IPS DF 4.7 (cell line): ENCODE results near the gene XYLT1.

ENCODE experiments used
- DNase-seq: peaks from one replicate; pipeline ENCODE4 v3.0.0-alpha.2; 2013; ENCODE audit warnings: low spot score; ENCODE audit errors: extremely low read depth

The XYLT1 gene

DNA sequence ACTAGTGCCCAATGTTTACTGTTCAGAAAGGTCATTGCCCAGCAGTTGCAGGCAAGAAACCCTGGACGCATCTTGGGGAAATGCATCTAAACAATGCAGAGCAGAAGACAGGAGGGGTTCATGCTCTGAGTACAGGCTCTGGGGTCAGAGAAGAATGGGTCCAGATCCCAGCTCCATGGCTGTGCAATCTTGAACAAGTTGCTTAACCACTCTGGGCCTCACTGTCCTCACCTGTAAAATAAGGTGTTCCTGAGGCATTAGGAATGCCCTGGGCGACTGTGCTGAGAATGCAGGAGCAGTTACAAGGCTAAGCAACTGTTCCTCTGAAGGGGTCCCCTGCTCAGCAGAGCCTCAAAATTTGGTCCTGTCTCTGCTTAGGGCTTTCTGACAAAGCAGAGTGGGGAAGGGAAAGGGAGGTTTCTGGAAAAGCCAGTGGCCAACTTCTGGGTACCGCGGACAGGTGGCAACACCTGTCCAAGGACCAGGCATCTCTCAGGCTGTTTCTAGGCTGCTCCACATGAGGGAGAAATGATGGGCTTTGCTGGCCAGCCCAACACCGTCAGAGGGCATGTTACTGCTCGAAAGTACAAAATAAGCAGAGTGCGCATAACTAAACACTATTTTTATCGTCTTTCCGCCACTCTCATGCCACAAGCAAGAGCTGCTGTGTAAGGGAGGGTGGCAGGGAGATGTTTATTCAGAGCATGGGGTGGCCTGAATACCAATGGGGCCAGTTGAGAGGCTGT lies 176.8 kb downstream of the XYLT1 start:
- DNase-seq = no peak

DNA sequence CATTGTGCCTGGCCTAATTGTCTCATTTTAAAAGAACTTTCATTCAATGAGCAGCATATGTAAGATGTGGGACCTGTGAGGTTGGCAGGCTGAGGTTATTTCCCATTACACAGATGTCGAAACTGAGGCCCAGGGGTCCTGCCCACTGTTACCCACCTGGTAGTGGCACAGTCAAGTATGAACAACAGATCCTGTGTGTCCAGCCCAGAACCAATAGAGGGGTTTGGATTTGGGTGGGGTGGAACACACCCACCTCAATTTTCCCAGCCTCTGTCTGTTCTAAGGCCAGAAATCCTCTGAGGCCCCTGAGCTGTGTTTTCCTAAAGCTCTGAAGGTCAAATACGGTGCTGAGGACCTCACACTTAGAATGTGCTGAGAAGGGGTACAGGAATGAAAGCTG lies 179.5 kb downstream of the XYLT1 start:
- no peak for DNase-seq

- DNase-seq = no peak
Observed at GRCh38 chr16:17289674-17290635, 180.8 kb downstream of the XYLT1 start.

- DNase-seq = no peak
Observed at GRCh38 chr16:17289050-17289449, 181.7 kb downstream of the XYLT1 start.

DNA sequence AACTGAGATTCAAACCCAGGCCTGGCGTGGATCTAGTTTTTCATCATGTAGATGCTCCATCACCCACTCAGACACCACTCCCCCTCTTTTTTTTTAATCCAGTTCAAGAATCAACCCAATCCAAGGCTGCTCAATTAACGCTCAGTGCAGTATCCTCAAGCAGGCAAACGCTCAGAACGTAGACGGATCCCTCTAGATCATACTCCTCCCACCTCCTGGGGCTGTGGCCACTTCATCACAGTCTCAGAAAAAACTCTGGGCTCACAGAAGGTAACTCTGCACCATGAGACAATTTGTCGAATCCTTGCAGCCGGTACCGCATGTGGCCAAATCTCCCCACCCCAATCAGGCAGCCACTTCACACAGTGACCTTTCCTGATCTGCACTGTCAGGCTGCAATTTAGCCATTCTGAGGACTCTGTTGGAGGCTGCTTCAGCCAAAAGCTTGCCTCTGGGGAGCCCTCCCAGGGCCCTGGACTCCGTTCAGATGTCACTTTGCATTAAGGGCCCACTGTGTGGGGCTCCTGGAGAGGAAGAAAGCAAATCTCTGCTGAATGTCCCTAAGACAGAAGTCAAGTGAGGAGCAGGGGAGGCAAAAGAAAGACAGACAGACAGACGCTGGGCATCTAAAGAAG lies 183.5 kb downstream of the XYLT1 start:
- no peak for DNase-seq

- no peak for DNase-seq
Observed at GRCh38 chr16:17286443-17286842, 184.3 kb downstream of the XYLT1 start.

DNA sequence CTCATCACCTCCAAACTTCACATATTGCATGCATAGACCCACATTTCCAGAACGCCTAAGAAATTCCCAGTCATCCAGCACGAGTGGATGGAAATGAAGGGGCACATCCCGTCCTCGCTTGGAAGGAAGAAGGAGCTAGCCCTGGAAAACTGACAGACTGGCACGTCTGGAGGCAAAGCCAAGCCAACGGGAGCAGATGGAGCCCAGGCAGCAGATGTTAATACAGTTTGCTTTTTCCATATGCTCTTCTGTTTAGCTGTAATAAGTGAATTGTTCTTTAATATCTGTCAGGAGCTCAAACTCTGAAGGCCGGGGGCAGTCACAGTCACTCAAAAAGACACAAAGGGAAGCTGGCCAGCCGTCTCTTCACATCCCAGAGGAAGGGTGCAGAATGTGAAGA lies 187.7 kb downstream of the XYLT1 start:
- no peak for DNase-seq

GRCh38 chr16:17282247-17282646 lies 188.5 kb downstream of the XYLT1 start:
- no peak for DNase-seq

- no peak for DNase-seq
Observed at GRCh38 chr16:17281052-17281451, 189.7 kb downstream of the XYLT1 start.

GRCh38 chr16:17278988-17279387 lies 191.8 kb downstream of the XYLT1 start:
- DNase-seq = no peak

- DNase-seq = no peak
Observed at GRCh38 chr16:17277981-17278381, 192.8 kb downstream of the XYLT1 start.

DNA sequence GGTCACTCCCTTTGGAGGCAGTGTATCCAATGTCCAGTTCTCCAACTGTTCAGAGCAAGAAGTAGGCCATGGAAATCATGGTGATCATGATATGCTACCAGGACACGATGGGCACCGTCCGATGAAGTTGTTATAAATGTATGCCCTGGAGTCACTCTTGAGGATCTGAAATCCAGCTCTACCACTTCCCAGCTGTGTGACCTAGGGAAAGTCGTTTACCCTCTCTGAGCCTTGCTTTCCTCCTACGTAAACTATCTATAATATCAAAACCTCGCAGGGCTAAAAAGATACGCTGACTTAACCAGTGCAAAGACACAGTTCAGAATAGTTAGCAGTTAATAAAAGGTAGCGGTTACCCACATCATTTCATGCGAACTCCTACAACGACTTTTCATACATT lies 194.2 kb downstream of the XYLT1 start:
- no peak for DNase-seq

GRCh38 chr16:17276010-17276530 lies 194.7 kb downstream of the XYLT1 start:
- DNase-seq = no peak

DNA sequence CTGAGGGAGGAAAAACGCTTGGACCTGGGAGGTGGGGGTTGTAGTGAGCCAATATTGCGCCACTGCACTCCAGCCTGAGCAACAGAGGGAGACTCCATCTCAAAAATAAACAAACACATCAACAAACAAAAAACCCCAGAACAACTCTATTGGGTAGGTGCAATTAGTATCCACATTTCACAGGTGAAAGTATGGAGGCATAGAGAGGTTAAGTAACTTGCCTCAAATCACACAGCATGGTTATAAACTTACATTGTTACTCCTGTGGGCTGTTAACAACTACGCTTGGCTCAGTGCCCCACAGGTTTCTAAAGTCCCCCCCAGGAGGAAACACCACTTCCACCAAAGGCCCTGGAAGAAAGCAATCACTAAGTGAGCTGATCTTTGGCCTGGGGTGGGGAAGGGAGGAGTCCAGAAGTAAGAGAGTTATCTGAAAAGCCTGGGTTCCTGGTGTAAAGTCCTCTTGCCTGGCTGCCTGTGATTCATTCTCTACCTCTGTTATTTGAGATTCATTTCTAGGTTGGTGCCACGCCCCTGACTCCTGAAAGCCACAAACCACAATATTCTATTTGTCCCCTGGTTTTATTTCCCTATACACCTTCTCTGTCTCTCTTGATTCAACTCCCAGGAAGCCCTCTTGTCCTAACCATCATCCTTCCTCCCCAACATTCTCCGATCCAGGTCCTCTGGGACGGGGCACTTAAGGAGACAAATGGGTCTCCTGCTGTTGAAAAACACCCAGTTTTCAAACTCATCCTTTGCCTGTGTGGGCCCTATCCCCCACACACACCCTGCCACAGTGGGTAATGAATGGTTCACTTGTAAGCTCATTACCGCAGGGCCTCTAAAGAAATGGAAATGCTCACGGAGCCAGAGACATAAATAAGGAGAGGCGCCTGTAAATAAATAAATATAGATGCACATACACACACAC lies 195.4 kb downstream of the XYLT1 start:
- no peak for DNase-seq

- DNase-seq = no peak
Observed at GRCh38 chr16:17273142-17273561, 197.6 kb downstream of the XYLT1 start.

- no peak for DNase-seq
Observed at GRCh38 chr16:17272716-17273115, 198.0 kb downstream of the XYLT1 start.

- no peak for DNase-seq
Observed at GRCh38 chr16:17271687-17272086, 199.1 kb downstream of the XYLT1 start.

GRCh38 chr16:17270683-17271109 lies 200.1 kb downstream of the XYLT1 start:
- DNase-seq = no peak

DNA sequence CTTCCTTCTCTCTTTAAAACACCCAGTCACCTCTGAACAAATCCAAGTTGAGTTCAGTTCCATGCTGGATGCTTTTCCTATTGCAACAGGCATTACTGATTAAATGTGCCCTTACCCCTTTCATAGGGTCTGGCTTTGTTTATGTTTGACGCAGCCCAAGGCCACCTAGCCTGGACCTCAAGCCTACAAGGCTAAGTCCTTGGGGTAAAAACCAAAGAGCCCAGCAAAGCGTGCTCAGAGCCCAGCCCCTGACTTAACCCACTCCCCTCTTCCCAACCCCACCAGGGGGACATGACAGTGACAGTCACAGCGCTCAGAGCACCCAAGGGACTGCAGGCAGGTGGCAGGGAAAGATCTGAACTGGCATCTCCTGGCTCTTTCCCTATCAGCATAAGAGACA lies 200.6 kb downstream of the XYLT1 start:
- no peak for DNase-seq

DNA sequence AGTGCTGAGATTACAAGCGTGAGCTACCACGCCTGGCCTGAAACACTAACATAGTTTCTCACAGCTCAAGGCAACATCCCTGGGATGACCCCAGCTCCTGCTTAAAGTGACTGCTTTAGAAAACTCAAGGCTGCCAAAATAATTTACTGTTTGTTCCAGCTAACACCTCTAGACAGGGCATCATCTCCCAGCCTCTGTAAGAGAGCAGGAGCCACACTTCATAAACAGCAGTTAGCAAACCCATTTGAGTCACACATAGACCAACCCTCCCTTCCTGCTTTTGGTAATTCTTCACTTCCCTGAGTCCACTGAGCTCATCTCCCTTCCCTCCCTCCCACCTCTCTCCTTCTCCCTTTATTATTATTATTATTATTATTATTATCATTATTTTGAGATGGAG lies 201.3 kb downstream of the XYLT1 start:
- no peak for DNase-seq
